Thymus (tissue), 11 donors: ENCODE measurements around the gene MAOB. TPM values are rescaled to one million over a fixed set of nuclear protein-coding genes. Genes with fewer than 3 reads are reported as not detected.

Source experiments
- DNase-seq, 9 donors: peaks; one replicate each; pipeline ENCODE4 v3.0.0-alpha.2; 2013; ENCODE audit warnings: low spot score in 9 of 9, low read depth in 6 of 9, missing footprints in 1 of 9
- H3K27ac ChIP-seq, 2 donors: one replicate each; pipeline ENCODE4 v1.5.1; 2013; ENCODE audit warnings: control low read depth in 1 of 2, low read depth in 1 of 2, low read length in 1 of 2, mild to moderate bottlenecking in 1 of 2, moderate library complexity in 1 of 2
- H3K27me3 ChIP-seq, 2 donors: one replicate each; pipeline ENCODE4 v1.5.1; 2013; ENCODE audit warnings: low read length in 1 of 2; ENCODE audit not compliant: control insufficient read depth in 2 of 2, insufficient read depth in 1 of 2
- H3K36me3 ChIP-seq, 2 donors: one replicate each; pipeline ENCODE4 v1.5.1; 2013; ENCODE audit warnings: low read length in 1 of 2, mild to moderate bottlenecking in 1 of 2, moderate library complexity in 1 of 2; ENCODE audit not compliant: control insufficient read depth in 2 of 2, insufficient read depth in 2 of 2
- H3K4me1 ChIP-seq, 2 donors: one replicate each; pipeline ENCODE4 v1.5.1; 2013; ENCODE audit warnings: low read length in 2 of 2; ENCODE audit not compliant: control insufficient read depth in 2 of 2, insufficient read depth in 2 of 2
- H3K4me3 ChIP-seq, 2 donors: one replicate each; pipeline ENCODE4 v1.5.1; 2013; ENCODE audit warnings: low read length in 2 of 2, control low read depth in 1 of 2, mild to moderate bottlenecking in 1 of 2
- H3K9me3 ChIP-seq, 2 donors: one replicate each; pipeline ENCODE4 v1.5.1; 2013; ENCODE audit warnings: low read length in 1 of 2, mild to moderate bottlenecking in 1 of 2; ENCODE audit not compliant: control insufficient read depth in 2 of 2, insufficient read depth in 1 of 2
- WGBS: extraction: QIAGEN DNeasy Blood & Tissue Kit; methylation state at CpG from one replicate; pipeline ENCODE4 v1.1.7; 2013; 5-methylcytosine and 5-hydroxymethylcytosine counted together
- polyA plus RNA-seq: library from polyadenylated mRNA; stranded (reverse); fragments of 200-250 nt; gene quantifications from one replicate; pipeline ENCODE4 v1.2.3, GENCODE V29; 2013
- total RNA-seq: library from RNA; stranded (reverse); fragments of 120-200 nt; gene quantifications from one replicate; pipeline ENCODE4 v1.2.4, GENCODE V29; 2013
- donor health status: healthy.

The MAOB gene
- total and polyA plus RNA-seq, 2 donors = 0.85 to 5.0 TPM

- Histone ChIP-seq H3K27ac (no peak overlapping the region), H3K27me3 (no peaks in the 10 kb centered on the region), H3K4me1 (no peaks in the 10 kb centered on the region), H3K36me3 (no peaks in the 10 kb centered on the region), H3K4me3 (no peak overlapping the region), H3K9me3 (no peaks in the 10 kb centered on the region)
- peak in 2 of 9 donors; percentile 2 to 20 for DNase-seq
These were observed 68.4 kb downstream of the MAOB start for GRCh38 chrX:43813898-43814297.

DNA sequence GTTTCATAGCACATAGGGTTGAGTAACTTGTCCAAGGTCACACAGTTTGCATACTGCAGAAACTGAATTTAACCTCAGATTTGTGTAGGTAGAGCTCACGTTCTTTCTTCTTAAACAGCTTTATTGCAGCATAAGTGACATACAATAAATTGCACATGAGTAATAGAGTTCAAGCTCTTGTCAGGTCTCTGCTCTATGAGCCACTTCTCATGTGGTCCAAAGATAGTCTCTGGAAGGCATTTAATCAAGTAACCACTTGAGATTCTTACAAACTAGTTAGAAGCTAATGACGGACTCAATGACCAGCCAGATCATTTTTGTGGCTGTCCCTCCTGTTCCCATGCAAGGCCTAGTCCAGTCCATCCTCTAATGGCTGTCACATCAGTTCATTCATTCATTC lies 68.9 kb downstream of the MAOB start:
- 96% methylated on average over 2 of the region's 2 CpGs for WGBS
- Histone ChIP-seq H3K9me3 (no peaks in the 10 kb centered on the region), H3K4me1 (no peaks in the 10 kb centered on the region), H3K27ac (no peak overlapping the region), H3K4me3 (no peak overlapping the region), H3K36me3 (no peaks in the 10 kb centered on the region), H3K27me3 (no peaks in the 10 kb centered on the region)
- DNase-seq = no peak

DNA sequence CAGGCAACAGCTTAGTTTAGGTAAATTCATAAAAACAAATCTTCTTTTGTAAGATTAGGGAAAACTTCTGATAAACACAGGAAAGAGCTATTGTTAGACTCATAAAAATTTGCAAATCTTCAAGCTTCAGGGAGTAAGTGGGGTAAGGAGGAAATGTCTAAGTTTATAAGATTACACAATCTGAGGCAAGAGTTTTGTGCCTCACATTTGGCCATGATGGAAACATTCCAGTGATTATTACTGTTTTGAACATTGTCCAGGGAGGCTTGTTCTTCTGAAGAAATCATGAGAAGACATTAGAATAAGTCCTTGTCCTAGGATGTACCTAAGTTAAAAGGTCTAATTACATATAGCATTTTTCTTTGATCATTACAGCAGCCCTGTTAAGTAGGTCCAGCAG lies 72.8 kb downstream of the MAOB start:
- no peaks in the 10 kb centered on the region for H3K9me3 ChIP-seq
- H3K27ac ChIP-seq = no peak overlapping the region
- DNase-seq = no peak
- H3K4me1 ChIP-seq = no peaks in the 10 kb centered on the region
- H3K36me3 ChIP-seq = no peaks in the 10 kb centered on the region
- H3K4me3 ChIP-seq = no peak overlapping the region
- no peaks in the 10 kb centered on the region for H3K27me3 ChIP-seq

GRCh38 chrX:43808231-43808630 lies 74.0 kb downstream of the MAOB start:
- no peak overlapping the region for H3K27ac ChIP-seq
- H3K27me3 ChIP-seq = no peaks in the 10 kb centered on the region
- H3K36me3 ChIP-seq = no peaks in the 10 kb centered on the region
- no peak for DNase-seq
- H3K4me3 ChIP-seq = no peak overlapping the region
- H3K9me3 ChIP-seq = no peaks in the 10 kb centered on the region
- H3K4me1 ChIP-seq = no peaks in the 10 kb centered on the region

DNA sequence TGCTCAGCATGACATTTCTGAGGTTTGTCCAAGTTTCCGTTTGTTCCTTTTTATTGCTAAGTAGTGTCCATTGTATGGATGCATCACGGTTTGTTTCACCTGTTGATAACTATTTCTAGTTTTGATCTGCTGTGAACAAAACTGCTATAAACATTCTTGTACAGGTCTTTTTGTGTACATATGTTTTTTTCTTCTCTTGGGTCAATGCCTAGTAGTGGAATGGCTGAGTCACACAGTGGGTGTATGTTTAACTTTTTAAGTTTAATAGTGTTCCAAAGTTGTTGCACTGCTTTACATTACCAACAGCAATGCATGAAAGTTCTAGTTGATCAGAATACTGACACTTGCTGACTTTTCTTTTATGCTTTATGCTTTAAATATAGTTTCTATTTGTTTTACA lies 76.7 kb downstream of the MAOB start:
- H3K4me1 ChIP-seq = no peaks in the 10 kb centered on the region
- no peaks in the 10 kb centered on the region for H3K9me3 ChIP-seq
- no peaks in the 10 kb centered on the region for H3K27me3 ChIP-seq
- DNase-seq = no peak
- no peaks in the 10 kb centered on the region for H3K36me3 ChIP-seq
- no peak overlapping the region for H3K4me3 ChIP-seq
- 95% methylated on average over 2 of the region's 2 CpGs for WGBS
- H3K27ac ChIP-seq = no peak overlapping the region

GRCh38 chrX:43804021-43804420 lies 78.2 kb downstream of the MAOB start:
- Histone ChIP-seq H3K27ac (no peak overlapping the region), H3K27me3 (no peaks in the 10 kb centered on the region), H3K9me3 (no peaks in the 10 kb centered on the region), H3K4me3 (no peak overlapping the region), H3K4me1 (no peaks in the 10 kb centered on the region), H3K36me3 (no peaks in the 10 kb centered on the region)
- DNase-seq = no peak
- WGBS = 90% methylated on average over 5 of the region's 5 CpGs

DNA sequence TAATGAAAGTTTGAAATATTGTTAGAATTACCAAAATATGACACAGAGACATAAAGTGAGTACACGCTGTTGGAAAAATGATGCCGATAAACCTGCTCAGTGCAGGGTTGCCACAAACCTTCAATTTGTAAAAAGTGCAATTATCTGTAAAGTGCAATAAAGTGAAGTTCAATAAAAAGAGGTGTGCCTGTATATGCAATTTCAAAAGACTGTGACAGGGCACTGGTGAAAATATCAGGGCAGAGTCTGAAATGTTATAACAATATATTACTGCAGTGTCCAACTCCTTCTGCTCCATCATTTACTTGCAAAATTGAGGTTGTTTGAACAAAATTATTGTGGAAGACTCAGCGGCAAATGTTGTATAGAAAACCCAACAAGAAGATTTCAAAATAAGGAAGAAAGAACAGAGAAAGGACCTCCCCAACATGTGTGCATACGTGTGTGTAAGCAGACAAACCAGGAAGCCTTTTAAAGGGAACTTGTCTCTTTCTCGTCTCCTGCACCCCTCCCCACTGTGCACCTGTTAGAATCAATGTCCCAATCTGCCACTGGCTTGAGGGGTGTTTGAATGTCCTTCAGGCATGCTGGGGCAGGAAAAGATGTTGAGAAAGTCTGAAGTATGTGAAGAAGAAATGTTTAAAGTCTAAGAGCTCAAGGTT lies 96.2 kb downstream of the MAOB start:
- no peak overlapping the region for H3K27ac ChIP-seq
- H3K36me3 ChIP-seq = no peaks in the 10 kb centered on the region
- H3K9me3 ChIP-seq = no peaks in the 10 kb centered on the region
- H3K27me3 ChIP-seq = no peaks in the 10 kb centered on the region
- DNase-seq = no peak
- WGBS = 87% methylated on average over 5 of the region's 5 CpGs
- H3K4me3 ChIP-seq = no peak overlapping the region
- no peaks in the 10 kb centered on the region for H3K4me1 ChIP-seq

GRCh38 chrX:43758044-43758443 lies 124.2 kb downstream of the MAOB start:
- Histone ChIP-seq H3K4me1 (no peaks in the 10 kb centered on the region), H3K9me3 (no peaks in the 10 kb centered on the region), H3K27me3 (no peaks in the 10 kb centered on the region), H3K36me3 (no peaks in the 10 kb centered on the region), H3K27ac (no peak overlapping the region), H3K4me3 (no peak overlapping the region)
- 96% methylated on average over 7 of the region's 7 CpGs for WGBS
- DNase-seq = no peak

DNA sequence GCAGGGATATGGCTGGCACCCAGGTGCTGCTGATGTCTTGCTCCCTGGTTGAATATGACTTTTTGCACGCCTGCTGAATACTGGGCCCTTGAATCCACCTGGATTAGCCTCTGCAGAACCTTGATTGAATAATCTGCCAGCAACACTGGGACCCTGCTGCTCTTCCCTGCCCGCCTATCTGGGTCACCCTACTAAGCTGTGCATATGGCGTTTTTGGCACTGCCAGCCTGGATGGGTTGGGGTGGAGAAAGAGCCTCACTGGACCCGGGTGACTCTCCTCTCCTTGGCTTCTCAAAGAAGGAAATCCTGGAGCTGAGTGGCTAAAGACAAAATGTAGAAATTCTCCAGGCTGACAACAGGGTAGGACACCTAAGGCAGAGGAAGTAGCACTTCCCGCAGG lies 126.2 kb downstream of the MAOB start:
- WGBS = 98% methylated on average over 5 of the region's 5 CpGs
- Histone ChIP-seq H3K9me3 (no peaks in the 10 kb centered on the region), H3K27ac (no peak overlapping the region), H3K36me3 (no peaks in the 10 kb centered on the region), H3K27me3 (no peaks in the 10 kb centered on the region), H3K4me3 (no peak overlapping the region), H3K4me1 (no peaks in the 10 kb centered on the region)
- no peak for DNase-seq

GRCh38 chrX:43753637-43754036 lies 128.6 kb downstream of the MAOB start:
- DNase-seq = no peak
- H3K4me1 ChIP-seq = no peaks in the 10 kb centered on the region
- no peaks in the 10 kb centered on the region for H3K9me3 ChIP-seq
- no peaks in the 10 kb centered on the region for H3K27me3 ChIP-seq
- WGBS = 93% methylated on average over 3 of the region's 3 CpGs
- no peak overlapping the region for H3K27ac ChIP-seq
- H3K4me3 ChIP-seq = no peak overlapping the region
- no peaks in the 10 kb centered on the region for H3K36me3 ChIP-seq
